ENCODE data around the gene MYBBP1A.

DNA sequence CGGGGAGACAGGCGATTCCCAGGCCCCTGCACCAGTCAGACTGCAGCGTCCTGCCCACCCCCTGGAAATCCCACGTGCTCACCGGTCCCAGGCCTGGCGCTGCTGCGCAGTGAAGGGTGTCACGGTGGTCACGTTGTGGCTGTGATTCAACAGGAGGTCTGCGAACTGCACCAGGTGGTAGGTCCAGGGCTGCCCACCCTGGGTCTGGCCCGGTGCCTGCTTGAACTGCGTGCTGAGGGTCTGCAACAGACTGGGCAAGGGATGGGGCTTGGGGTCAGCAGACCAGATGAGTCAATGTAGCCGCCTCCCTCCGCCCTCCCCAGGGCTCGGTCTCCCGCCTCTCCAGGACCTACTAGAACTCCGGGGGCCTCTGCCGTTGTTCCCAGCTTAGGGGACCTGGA lies 7.1 kb downstream of the MYBBP1A start:
- TF ChIP-seq, protein P1, sequence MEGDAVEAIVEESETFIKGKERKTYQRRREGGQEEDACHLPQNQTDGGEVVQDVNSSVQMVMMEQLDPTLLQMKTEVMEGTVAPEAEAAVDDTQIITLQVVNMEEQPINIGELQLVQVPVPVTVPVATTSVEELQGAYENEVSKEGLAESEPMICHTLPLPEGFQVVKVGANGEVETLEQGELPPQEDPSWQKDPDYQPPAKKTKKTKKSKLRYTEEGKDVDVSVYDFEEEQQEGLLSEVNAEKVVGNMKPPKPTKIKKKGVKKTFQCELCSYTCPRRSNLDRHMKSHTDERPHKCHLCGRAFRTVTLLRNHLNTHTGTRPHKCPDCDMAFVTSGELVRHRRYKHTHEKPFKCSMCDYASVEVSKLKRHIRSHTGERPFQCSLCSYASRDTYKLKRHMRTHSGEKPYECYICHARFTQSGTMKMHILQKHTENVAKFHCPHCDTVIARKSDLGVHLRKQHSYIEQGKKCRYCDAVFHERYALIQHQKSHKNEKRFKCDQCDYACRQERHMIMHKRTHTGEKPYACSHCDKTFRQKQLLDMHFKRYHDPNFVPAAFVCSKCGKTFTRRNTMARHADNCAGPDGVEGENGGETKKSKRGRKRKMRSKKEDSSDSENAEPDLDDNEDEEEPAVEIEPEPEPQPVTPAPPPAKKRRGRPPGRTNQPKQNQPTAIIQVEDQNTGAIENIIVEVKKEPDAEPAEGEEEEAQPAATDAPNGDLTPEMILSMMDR (IDR thresholded peaks at IDR 0.05), result no peak
- TF ChIP-seq POLR2A (IDR thresholded peaks at IDR 0.05), result no peak
